ENCODE data around the gene LEFTY1. TPM values are rescaled to one million over a fixed set of nuclear protein-coding genes. Genes with fewer than 3 reads are reported as not detected.
A peak's percentile ranks its signal among the peaks of the same experiment; 100 is the strongest.

LEFTY1 gene
- total RNA-seq, 1 experiment from 2014 or later, result not detected

GRCh38 chr1:225881081-225881958 is 7.6 kb downstream of the LEFTY1 start:
- Histone ChIP-seq H3K36me3 (ENCODE audit: insufficient read depth, low read length) (no peaks in the 10 kb centered on the region), H3K9me3 (ENCODE audit: low read length) (no peaks in the 10 kb centered on the region), H3K27ac (ENCODE audit: low read length) (no peak overlapping the region), H2AFZ (ENCODE audit: low read length) (peak overlapping the region; percentile 99), H3K27me3 (ENCODE audit: low read length) (no peaks in the 10 kb centered on the region), H3K4me2 (ENCODE audit: low read depth, low read length, poor library complexity, severe bottlenecking) (peak overlapping the region; percentile 89), H3K4me3 (ENCODE audit: low read length) (peak overlapping the region; percentile 92), H3K4me1 (ENCODE audit: low read length) (peaks cover 16% of the 10 kb centered on the region), H3K9ac (ENCODE audit: low read length) (peak overlapping the region; percentile 78), H4K20me1 (ENCODE audit: insufficient read depth, low read depth, low read length) (0 out of 2 replicates have a peak, but pooled peaks cover 4% of the 10 kb centered on the region), H3K9me2 (replicated peaks; ENCODE audit: insufficient read depth, low read length) (no peaks in the 10 kb centered on the region), H3K79me2 (ENCODE audit: low read length) (no peaks in the 10 kb centered on the region)
- no peak for DNase-seq

GRCh38 chr1:225880636-225881035 is 8.3 kb downstream of the LEFTY1 start:
- peaks cover 16% of the 10 kb centered on the region for H3K4me1 ChIP-seq (ENCODE audit: low read length)
- DNase-seq, result no peak
- H3K9me2 ChIP-seq (replicated peaks; ENCODE audit: insufficient read depth, low read length), result no peaks in the 10 kb centered on the region
- no peaks in the 10 kb centered on the region for H3K36me3 ChIP-seq (ENCODE audit: insufficient read depth, low read length)
- no peak overlapping the region for H3K9ac ChIP-seq (ENCODE audit: low read length)
- H3K27me3 ChIP-seq (ENCODE audit: low read length), result no peaks in the 10 kb centered on the region
- H2AFZ ChIP-seq (ENCODE audit: low read length), result no peak overlapping the region
- H3K4me3 ChIP-seq (ENCODE audit: low read length), result no peak overlapping the region
- no peak overlapping the region for H3K27ac ChIP-seq (ENCODE audit: low read length)
- 0 out of 2 replicates have a peak, but pooled peaks cover 4% of the 10 kb centered on the region for H4K20me1 ChIP-seq (ENCODE audit: insufficient read depth, low read depth, low read length)
- H3K79me2 ChIP-seq (ENCODE audit: low read length), result no peaks in the 10 kb centered on the region
- H3K9me3 ChIP-seq (ENCODE audit: low read length), result no peaks in the 10 kb centered on the region
- no peak overlapping the region for H3K4me2 ChIP-seq (ENCODE audit: low read depth, low read length, poor library complexity, severe bottlenecking)

GRCh38 chr1:225880222-225880588 is 8.7 kb downstream of the LEFTY1 start:
- Histone ChIP-seq H3K27me3 (ENCODE audit: low read length) (no peaks in the 10 kb centered on the region), H3K4me1 (ENCODE audit: low read length) (peaks cover 16% of the 10 kb centered on the region), H3K9me2 (replicated peaks; ENCODE audit: insufficient read depth, low read length) (no peaks in the 10 kb centered on the region), H3K4me3 (ENCODE audit: low read length) (no peak overlapping the region), H3K9ac (ENCODE audit: low read length) (no peak overlapping the region), H3K4me2 (ENCODE audit: low read depth, low read length, poor library complexity, severe bottlenecking) (no peak overlapping the region), H4K20me1 (ENCODE audit: insufficient read depth, low read depth, low read length) (0 out of 2 replicates have a peak, but pooled peaks cover 4% of the 10 kb centered on the region), H2AFZ (ENCODE audit: low read length) (no peak overlapping the region), H3K27ac (ENCODE audit: low read length) (no peak overlapping the region), H3K36me3 (ENCODE audit: insufficient read depth, low read length) (no peaks in the 10 kb centered on the region), H3K79me2 (ENCODE audit: low read length) (no peaks in the 10 kb centered on the region), H3K9me3 (ENCODE audit: low read length) (no peaks in the 10 kb centered on the region)
- no peak for DNase-seq

- no peak overlapping the region for H3K27ac ChIP-seq (ENCODE audit: low read length)
- no peaks in the 10 kb centered on the region for H3K36me3 ChIP-seq (ENCODE audit: insufficient read depth, low read length)
- no peaks in the 10 kb centered on the region for H3K79me2 ChIP-seq (ENCODE audit: low read length)
- H3K9ac ChIP-seq (ENCODE audit: low read length), result no peak overlapping the region
- H3K4me1 ChIP-seq (ENCODE audit: low read length), result peaks cover 16% of the 10 kb centered on the region
- H3K9me3 ChIP-seq (ENCODE audit: low read length), result no peaks in the 10 kb centered on the region
- no peaks in the 10 kb centered on the region for H3K9me2 ChIP-seq (replicated peaks; ENCODE audit: insufficient read depth, low read length)
- H3K4me2 ChIP-seq (ENCODE audit: low read depth, low read length, poor library complexity, severe bottlenecking), result no peak overlapping the region
- H4K20me1 ChIP-seq (ENCODE audit: insufficient read depth, low read depth, low read length), result 0 out of 2 replicates have a peak, but pooled peaks cover 4% of the 10 kb centered on the region
- no peak for DNase-seq
- H3K27me3 ChIP-seq (ENCODE audit: low read length), result no peaks in the 10 kb centered on the region
- H2AFZ ChIP-seq (ENCODE audit: low read length), result no peak overlapping the region
- H3K4me3 ChIP-seq (ENCODE audit: low read length), result no peak overlapping the region
Observed at GRCh38 chr1:225879521-225880221, 9.3 kb downstream of the LEFTY1 start.

GRCh38 chr1:225878282-225878681 is 10.7 kb downstream of the LEFTY1 start:
- Histone ChIP-seq H3K79me2 (ENCODE audit: low read length) (no peaks in the 10 kb centered on the region), H3K9ac (ENCODE audit: low read length) (no peak overlapping the region), H4K20me1 (ENCODE audit: insufficient read depth, low read depth, low read length) (0 out of 2 replicates have a peak, but pooled peaks cover 4% of the 10 kb centered on the region), H3K4me2 (ENCODE audit: low read depth, low read length, poor library complexity, severe bottlenecking) (no peak overlapping the region), H3K9me2 (replicated peaks; ENCODE audit: insufficient read depth, low read length) (no peaks in the 10 kb centered on the region), H3K9me3 (ENCODE audit: low read length) (no peaks in the 10 kb centered on the region), H3K4me3 (ENCODE audit: low read length) (no peak overlapping the region), H3K4me1 (ENCODE audit: low read length) (peaks cover 16% of the 10 kb centered on the region), H3K27me3 (ENCODE audit: low read length) (no peaks in the 10 kb centered on the region), H3K36me3 (ENCODE audit: insufficient read depth, low read length) (no peaks in the 10 kb centered on the region), H2AFZ (ENCODE audit: low read length) (no peak overlapping the region), H3K27ac (ENCODE audit: low read length) (no peak overlapping the region)
- DNase-seq, result no peak

- H3K27me3 ChIP-seq (ENCODE audit: low read length), result no peaks in the 10 kb centered on the region
- no peak overlapping the region for H3K9ac ChIP-seq (ENCODE audit: low read length)
- H3K9me2 ChIP-seq (replicated peaks; ENCODE audit: insufficient read depth, low read length), result no peaks in the 10 kb centered on the region
- no peak overlapping the region for H3K27ac ChIP-seq (ENCODE audit: low read length)
- no peak overlapping the region for H3K4me3 ChIP-seq (ENCODE audit: low read length)
- H2AFZ ChIP-seq (ENCODE audit: low read length), result no peak overlapping the region
- H3K79me2 ChIP-seq (ENCODE audit: low read length), result no peaks in the 10 kb centered on the region
- no peaks in the 10 kb centered on the region for H3K9me3 ChIP-seq (ENCODE audit: low read length)
- no peaks in the 10 kb centered on the region for H3K36me3 ChIP-seq (ENCODE audit: insufficient read depth, low read length)
- DNase-seq, result peak; percentile 54
- peaks cover 10% of the 10 kb centered on the region for H3K4me1 ChIP-seq (ENCODE audit: low read length)
- H4K20me1 ChIP-seq (ENCODE audit: insufficient read depth, low read depth, low read length), result 0 out of 2 replicates have a peak, but pooled peaks cover 4% of the 10 kb centered on the region
- H3K4me2 ChIP-seq (ENCODE audit: low read depth, low read length, poor library complexity, severe bottlenecking), result no peak overlapping the region
Observed at GRCh38 chr1:225877580-225877979, 11.4 kb downstream of the LEFTY1 start.

GRCh38 chr1:225876900-225877510 is 11.9 kb downstream of the LEFTY1 start:
- Histone ChIP-seq H3K4me1 (ENCODE audit: low read length) (peaks cover 8% of the 10 kb centered on the region), H4K20me1 (ENCODE audit: insufficient read depth, low read depth, low read length) (0 out of 2 replicates have a peak, but pooled peaks cover 4% of the 10 kb centered on the region), H3K9me3 (ENCODE audit: low read length) (no peaks in the 10 kb centered on the region), H3K4me2 (ENCODE audit: low read depth, low read length, poor library complexity, severe bottlenecking) (no peak overlapping the region), H3K36me3 (ENCODE audit: insufficient read depth, low read length) (no peaks in the 10 kb centered on the region), H3K4me3 (ENCODE audit: low read length) (no peak overlapping the region), H3K9ac (ENCODE audit: low read length) (no peak overlapping the region), H2AFZ (ENCODE audit: low read length) (no peak overlapping the region), H3K27me3 (ENCODE audit: low read length) (no peaks in the 10 kb centered on the region), H3K9me2 (replicated peaks; ENCODE audit: insufficient read depth, low read length) (no peaks in the 10 kb centered on the region), H3K27ac (ENCODE audit: low read length) (no peak overlapping the region), H3K79me2 (ENCODE audit: low read length) (no peaks in the 10 kb centered on the region)
- DNase-seq, result no peak
